Measurements from ENCODE around the gene DNAJC1. TPM values are rescaled to one million over a fixed set of nuclear protein-coding genes. Genes with fewer than 3 reads are reported as not detected.

DNAJC1 gene
- total and polyA plus RNA-seq, 10 of the 15 experiments (the other 5 are each of a cell fraction or from before 2014, with no cell fraction given): 2.5 to 39.3 (median 20.4) TPM

- Histone ChIP-seq H3K4me3 (no peak overlapping the region), H4K20me1 (ENCODE audit: control insufficient read depth, insufficient read depth) (no peaks in the 10 kb centered on the region), H3K9ac (ENCODE audit: control insufficient read depth, insufficient read depth, low read length) (no peak overlapping the region), H2AFZ (ENCODE audit: control insufficient read depth, low read depth, low read length) (no peak overlapping the region), H3K27ac (ENCODE audit: control insufficient read depth, insufficient read depth) (no peak overlapping the region), H3K9me3 (replicated peaks; ENCODE audit: control insufficient read depth, insufficient read depth, low read length) (peaks cover 3% of the 10 kb centered on the region; the same call in 2 of the 3 replicates), H3K4me1 (ENCODE audit: control insufficient read depth, insufficient read depth, low read length) (no peaks in the 10 kb centered on the region), H3K4me2 (ENCODE audit: control insufficient read depth, insufficient read depth) (no peak overlapping the region), H3K36me3 (ENCODE audit: control insufficient read depth in 2 of 2, insufficient read depth in 2 of 2, low read length in 1 of 2) (no peaks in the 10 kb centered on the region), H3K27me3 (replicated peaks in 1 of 2; ENCODE audit: control insufficient read depth in 2 of 2, insufficient read depth in 2 of 2, low read length in 1 of 2) (no peaks in the 10 kb centered on the region), H3K79me2 (ENCODE audit: control insufficient read depth, insufficient read depth, low read length) (no peaks in the 10 kb centered on the region)
- ATAC-seq (no peak), DNase-seq (ENCODE audit: low read depth, low spot score) (no peak), FAIRE-seq (no peak)
- in situ Hi-C loops (cut with MboI): no loop called here
- ChIA-PET SMC1A (ENCODE audit: uncharacterized antibody, unreplicated experiment) (interaction anchor here (0.7 kb wide), 1 partner anchor 881 kb away, joined by 3 read pairs; no protein-coding TSS in a partner anchor), RAD21 (ENCODE audit: unreplicated experiment) (no interaction called here), POLR2A (no interaction called here), CTCF (no interaction called here)
- TF ChIP-seq MEF2B (IDR thresholded peaks at IDR 0.05; ENCODE audit: partially characterized antibody, poor library complexity, severe bottlenecking) (no peak), SRF (IDR thresholded peaks at IDR 0.05; ENCODE audit: low read depth in 2 of 2, low read length in 2 of 2) (no peak), RFX5 (IDR thresholded peaks at IDR 0.05; ENCODE audit: low read depth, low read length) (no peak), PML (IDR thresholded peaks at IDR 0.05; ENCODE audit: low read length) (no peak), MAX (IDR thresholded peaks at IDR 0.05; ENCODE audit: low read depth, low read length) (no peak), BACH1 (IDR thresholded peaks at IDR 0.05; ENCODE audit: borderline replicate concordance) (no peak)
- intact Hi-C loops (cut with micrococcal nuclease; ENCODE audit: unreplicated experiment): no loop called here
- no TSS peak for BruUV-seq (replicated peaks)
- WGBS (ENCODE audit: insufficient coverage, insufficient replicate concordance, low lambda C conversion rate, missing lambda C conversion rate): 45% methylated on average over 2 of the region's 2 CpGs
Measured at GRCh38 chr10:21791276-21791675, 212.3 kb downstream of the DNAJC1 start.

- TF ChIP-seq SMC3 (IDR thresholded peaks at IDR 0.05; ENCODE audit: borderline replicate concordance, low read length) (no peak), TCF7 (IDR thresholded peaks at IDR 0.05; ENCODE audit: borderline replicate concordance) (no peak), KLF5 (IDR thresholded peaks at IDR 0.05; ENCODE audit: partially characterized antibody) (no peak), CEBPZ (IDR thresholded peaks at IDR 0.05; ENCODE audit: low read depth, low read length) (no peak), TBL1XR1 (IDR thresholded peaks at IDR 0.05; ENCODE audit: low read depth, low read length) (no peak), GABPA (IDR thresholded peaks at IDR 0.05; ENCODE audit: low read depth) (no peak)
- in situ Hi-C loops (cut with MboI) (no loop called here), intact Hi-C loops (cut with micrococcal nuclease; ENCODE audit: unreplicated experiment) (no loop called here)
- Histone ChIP-seq H3K79me2 (ENCODE audit: control insufficient read depth, insufficient read depth, low read length) (no peaks in the 10 kb centered on the region), H3K9me3 (replicated peaks; ENCODE audit: control insufficient read depth, insufficient read depth, low read length) (no peaks in the 10 kb centered on the region; the same call in 2 of the 3 replicates), H3K27ac (ENCODE audit: control insufficient read depth, insufficient read depth) (no peak overlapping the region), H2AFZ (ENCODE audit: control insufficient read depth, low read depth, low read length) (no peak overlapping the region), H3K27me3 (replicated peaks in 1 of 2; ENCODE audit: control insufficient read depth in 2 of 2, insufficient read depth in 2 of 2, low read length in 1 of 2) (no peaks in the 10 kb centered on the region), H3K4me3 (no peak overlapping the region), H3K9ac (ENCODE audit: control insufficient read depth, insufficient read depth, low read length) (no peak overlapping the region), H4K20me1 (ENCODE audit: control insufficient read depth, insufficient read depth) (no peaks in the 10 kb centered on the region), H3K4me1 (ENCODE audit: control insufficient read depth, insufficient read depth, low read length) (no peaks in the 10 kb centered on the region), H3K36me3 (ENCODE audit: control insufficient read depth in 2 of 2, insufficient read depth in 2 of 2, low read length in 1 of 2) (no peaks in the 10 kb centered on the region), H3K4me2 (ENCODE audit: control insufficient read depth, insufficient read depth) (no peak overlapping the region)
- FAIRE-seq: no peak
- POLR2A ChIA-PET: no interaction called here
- 100% methylated on average over 1 of the region's 1 CpG for WGBS (ENCODE audit: insufficient coverage, insufficient replicate concordance, low lambda C conversion rate, missing lambda C conversion rate)
- CTCF ChIA-PET: no interaction called here
- DNase-seq (ENCODE audit: low read depth, low spot score): no peak
- no peak for ATAC-seq
- BruUV-seq (replicated peaks): no TSS peak
- SMC1A ChIA-PET (ENCODE audit: uncharacterized antibody, unreplicated experiment): interaction anchor here (1.5 kb wide), 1 partner anchor 17 kb away, joined by 3 read pairs; no protein-coding TSS in a partner anchor
- RAD21 ChIA-PET (ENCODE audit: unreplicated experiment): no interaction called here
Measured at GRCh38 chr10:21776883-21777282, 226.6 kb downstream of the DNAJC1 start.

Data from GM12878 (cell line).